HCT116 (cell line): ENCODE data around the gene APC2. TPM values are rescaled to one million over a fixed set of nuclear protein-coding genes. Genes with fewer than 3 reads are reported as not detected.

ENCODE experiments used
- ATAC-seq: fragments of 200-7000 bp; cut with Tn5 transposase; 2 replicates; pipeline ENCODE4 v1.9.1; 2020; ENCODE audit warnings: mild to moderate bottlenecking, moderate library complexity
- BruUV-seq: library from RNA; stranded (reverse); fragments of 400-500 nt; replicated peaks from 2 replicates; lab custom pipeline; 2021; lab: Mats Ljungman, UMichigan
- CTCF ChIA-PET: fragments of 300-600 bp; sonication (Branson Sonifier 250); formaldehyde crosslinking; loops from one replicate; lab custom pipeline; 2021; ENCODE audit warnings: antibody characterized with exemption; lab: Charles Lee
- POLR2A ChIA-PET: fragments of 300-600, 350-600 bp; sonication (Branson Sonifier 250); formaldehyde crosslinking; loops from one replicate; lab custom pipeline; 2021; ENCODE audit warnings: antibody characterized with exemption; lab: Charles Lee
- RAD21 ChIA-PET, 2 experiments: fragments of 300-600 bp; sonication (Branson Sonifier 250); formaldehyde crosslinking; loops; one replicate each; lab custom pipeline; 2023; ENCODE audit warnings: low total read pairs in 2 of 2; ENCODE audit not compliant: uncharacterized antibody in 2 of 2, unreplicated experiment in 2 of 2, low non-redundant PET in 1 of 2; lab: Charles Lee
- DNase-seq: peaks from one replicate; pipeline ENCODE4 v3.0.0-alpha.2; 2010; ENCODE audit warnings: low read depth, low spot score
- H2AFZ ChIP-seq: fragments of 200-600 bp; shearing (Covaris generic), sonication (generic); 2 replicates; pipeline ENCODE4 v1.6.1; 2017; ENCODE audit warnings: low read depth, mixed run types, mixed read lengths, antibody characterized with exemption, low read length; ENCODE audit not compliant: poor library complexity, severe bottlenecking
- H3K27ac ChIP-seq: 2 replicates; pipeline ENCODE4 v1.5.1; 2012; ENCODE audit warnings: low read depth, low read length
- H3K27me3 ChIP-seq: fragments of 200-600 bp; sonication (generic); 2 replicates; pipeline ENCODE4 v1.6.1; 2016; ENCODE audit warnings: mixed run types, low read length, mixed read lengths; ENCODE audit not compliant: insufficient read depth
- H3K36me3 ChIP-seq, 2 experiments: fragments of 200-500 bp in 1 of 2; fragments of 200-600 bp in 1 of 2; sonication (Bioruptor generic) in 1 of 2; sonication (generic) in 1 of 2; 2 replicates each; pipeline versions ENCODE4 v1.5.1 to v1.6.1; 2014 to 2016; ENCODE audit warnings: low read length in 2 of 2, inconsistent platforms in 1 of 2, mixed read lengths in 1 of 2, mixed run types in 1 of 2; ENCODE audit not compliant: insufficient read depth in 2 of 2, control insufficient read depth in 1 of 2
- H3K4me1 ChIP-seq, 2 experiments: fragments of 200-600 bp in 1 of 2; sonication (generic) in 1 of 2; 2 replicates each; pipeline versions ENCODE4 v1.5.1 to v1.6.1; 2012 to 2017; ENCODE audit warnings: low read length in 2 of 2, inconsistent platforms in 1 of 2, mild to moderate bottlenecking in 1 of 2, mixed read lengths in 1 of 2, mixed run types in 1 of 2, moderate library complexity in 1 of 2; ENCODE audit not compliant: insufficient read depth in 2 of 2, control insufficient read depth in 1 of 2
- H3K4me2 ChIP-seq: fragments of 200-600 bp; sonication (generic); 2 replicates; pipeline ENCODE4 v1.6.1; 2017; ENCODE audit warnings: mixed run types, low read length, mixed read lengths
- H3K4me3 ChIP-seq, 2 experiments: fragments of 200-600 bp in 1 of 2; sonication (generic) in 1 of 2; replicated peaks in 1 of 2; 2 replicates each; pipeline ENCODE4 v1.5.1; 2011 to 2016; ENCODE audit warnings: low read length in 2 of 2, control low read depth in 1 of 2, low read depth in 1 of 2, mild to moderate bottlenecking in 1 of 2, mixed read lengths in 1 of 2, mixed run types in 1 of 2
- H3K79me2 ChIP-seq: fragments of 200-600 bp; sonication (generic); 2 replicates; pipeline ENCODE4 v1.6.1; 2017; ENCODE audit warnings: mild to moderate bottlenecking, mixed run types, low read length, moderate library complexity, mixed read lengths; ENCODE audit not compliant: insufficient read depth
- H3K9ac ChIP-seq: fragments of 200-600 bp; sonication (generic); 2 replicates; pipeline ENCODE4 v1.6.1; 2016; ENCODE audit warnings: low read length, mixed read lengths
- H3K9me2 ChIP-seq: fragments of 200-600 bp; sonication (generic), shearing (Covaris generic); 2 replicates; pipeline ENCODE4 v1.6.1; 2017; ENCODE audit warnings: mixed run types, mild to moderate bottlenecking, moderate library complexity; ENCODE audit not compliant: insufficient read depth
- H3K9me3 ChIP-seq, 2 experiments: fragments of 200-500 bp in 1 of 2; fragments of 200-600 bp in 1 of 2; sonication (Bioruptor generic) in 1 of 2; sonication (generic) in 1 of 2; 2 replicates each; pipeline ENCODE4 v1.6.1; 2014 to 2017; ENCODE audit warnings: low read length in 2 of 2, mixed read lengths in 2 of 2, inconsistent platforms in 1 of 2, low read depth in 1 of 2, mild to moderate bottlenecking in 1 of 2, mixed run types in 1 of 2, moderate library complexity in 1 of 2; ENCODE audit not compliant: control insufficient read depth in 1 of 2, insufficient read depth in 1 of 2
- H4K20me1 ChIP-seq: fragments of 200-600 bp; sonication (generic), shearing (Covaris generic); 2 replicates; pipeline ENCODE4 v1.6.1; 2017; ENCODE audit warnings: mixed run types, mild to moderate bottlenecking, moderate library complexity; ENCODE audit not compliant: insufficient read depth
- MAX ChIP-seq: IDR thresholded peaks from 2 replicates; pipeline ENCODE4 v1.6.1; 2012
- SRF ChIP-seq: IDR thresholded peaks from 2 replicates; pipeline ENCODE4 v1.6.1; 2012; ENCODE audit warnings: low read depth
- ZBTB33 ChIP-seq: IDR thresholded peaks from 2 replicates; pipeline ENCODE4 v1.6.1; 2011; ENCODE audit warnings: mild to moderate bottlenecking, low read length, moderate library complexity; ENCODE audit not compliant: insufficient replicate concordance; ENCODE audit errors: extremely low read depth
- intact Hi-C: fragments of 100-400 bp; cut with micrococcal nuclease; formaldehyde crosslinking; loops from 2 replicates; pipeline ENCODE4 v1.10.0; 2022
- total RNA-seq: library from RNA; stranded (reverse); gene quantifications from one replicate; pipeline ENCODE4 v1.2.1, GENCODE V29; 2021; ENCODE audit not compliant: unreplicated experiment

The APC2 gene
- total RNA-seq, 1 experiment from 2014 or later = 1.6 TPM

- no peak for TF ChIP-seq ZBTB33
Observed at GRCh38 chr19:1467490-1468273, 17.8 kb downstream of the APC2 start (continued).

- peak overlapping the region; percentile 69 for H3K9ac ChIP-seq
- no peaks in the 10 kb centered on the region for H3K9me3 ChIP-seq
- ATAC-seq = peak; percentile 0; the same call in 1 of the 2 replicates
- no peaks in the 10 kb centered on the region for H3K27me3 ChIP-seq
- RAD21 ChIA-PET = no interaction called here
- peak overlapping the region; percentile 91 for H3K27ac ChIP-seq
- H3K4me2 ChIP-seq = peak overlapping the region; percentile 96
- H3K79me2 ChIP-seq = peaks cover 11% of the 10 kb centered on the region; the same call in 1 of the 2 replicates
- CTCF ChIA-PET = no interaction called here
- no peaks in the 10 kb centered on the region for H3K9me2 ChIP-seq
- H3K4me1 ChIP-seq = peaks cover 19 to 39% of the 10 kb centered on the region in 2 experiments
- H3K4me3 ChIP-seq = peak overlapping the region; percentile 48 to 66
- H4K20me1 ChIP-seq = no peaks in the 10 kb centered on the region
- H2AFZ ChIP-seq = no peak overlapping the region
- POLR2A ChIA-PET = no interaction called here
- no peak for TF ChIP-seq SRF
- TF ChIP-seq MAX = peak; percentile 47
- no peaks in the 10 kb centered on the region; a peak in 1 of 4 replicates for H3K36me3 ChIP-seq
- intact Hi-C loops = no loop called here
- no peak for DNase-seq
- no TSS peak for BruUV-seq
Observed at GRCh38 chr19:1468274-1468820, 18.4 kb downstream of the APC2 start.
